KMS-11 (cell line): ENCODE results near the gene TNFRSF12A.

ENCODE experiments used
- H2AFZ ChIP-seq: fragments of 200-600 bp; sonication (generic); 2 replicates; pipeline ENCODE4 v1.6.1; 2016; ENCODE audit warnings: antibody characterized with exemption, mixed run types, low read depth
- H3K27ac ChIP-seq: fragments of 200-600 bp; sonication (generic); 2 replicates; pipeline ENCODE4 v1.6.1; 2016; ENCODE audit warnings: mild to moderate bottlenecking, mixed run types
- H3K27me3 ChIP-seq: fragments of 200-600 bp; sonication (generic); 2 replicates; pipeline ENCODE4 v1.6.1; 2017; ENCODE audit warnings: mild to moderate bottlenecking, low read depth, mixed run types, moderate library complexity; ENCODE audit not compliant: insufficient read depth
- H3K36me3 ChIP-seq: fragments of 200-600 bp; sonication (generic); 2 replicates; pipeline ENCODE4 v1.6.1; 2017; ENCODE audit warnings: mild to moderate bottlenecking, mixed run types; ENCODE audit not compliant: insufficient read depth
- H3K4me1 ChIP-seq: fragments of 200-600 bp; sonication (generic); 2 replicates; pipeline ENCODE4 v1.6.1; 2016; ENCODE audit warnings: mild to moderate bottlenecking, low read depth, mixed run types; ENCODE audit not compliant: poor library complexity, severe bottlenecking
- H3K4me2 ChIP-seq: fragments of 200-600 bp; sonication (generic); 2 replicates; pipeline ENCODE4 v1.7.0; 2016; ENCODE audit warnings: mild to moderate bottlenecking, mixed run types
- H3K4me3 ChIP-seq: fragments of 200-600 bp; sonication (generic); IDR thresholded peaks from 2 replicates; pipeline ENCODE4 v1.6.1; 2017; ENCODE audit warnings: low read depth, low read length, mixed read lengths; ENCODE audit not compliant: insufficient read depth
- H3K79me2 ChIP-seq: fragments of 200-600 bp; sonication (generic); 2 replicates; pipeline ENCODE4 v1.6.1; 2016; ENCODE audit warnings: low read depth, mixed run types; ENCODE audit not compliant: insufficient read depth
- H3K9ac ChIP-seq: fragments of 200-600 bp; sonication (generic); 2 replicates; pipeline ENCODE4 v1.6.1; 2016; ENCODE audit warnings: mild to moderate bottlenecking, mixed run types
- H4K20me1 ChIP-seq: fragments of 200-600 bp; sonication (generic); 2 replicates; pipeline ENCODE4 v1.6.1; 2016; ENCODE audit warnings: mild to moderate bottlenecking, mixed run types; ENCODE audit not compliant: insufficient read depth
- TF ChIP-seq, protein P1 (sequence below): fragments of 200-600 bp; sonication (generic); conservative IDR thresholded peaks from 2 replicates; pipeline ENCODE4 v1.6.1; 2017; ENCODE audit warnings: low read depth, mild to moderate bottlenecking, antibody characterized with exemption, low read length, moderate library complexity, mixed read lengths

Gene TNFRSF12A

DNA sequence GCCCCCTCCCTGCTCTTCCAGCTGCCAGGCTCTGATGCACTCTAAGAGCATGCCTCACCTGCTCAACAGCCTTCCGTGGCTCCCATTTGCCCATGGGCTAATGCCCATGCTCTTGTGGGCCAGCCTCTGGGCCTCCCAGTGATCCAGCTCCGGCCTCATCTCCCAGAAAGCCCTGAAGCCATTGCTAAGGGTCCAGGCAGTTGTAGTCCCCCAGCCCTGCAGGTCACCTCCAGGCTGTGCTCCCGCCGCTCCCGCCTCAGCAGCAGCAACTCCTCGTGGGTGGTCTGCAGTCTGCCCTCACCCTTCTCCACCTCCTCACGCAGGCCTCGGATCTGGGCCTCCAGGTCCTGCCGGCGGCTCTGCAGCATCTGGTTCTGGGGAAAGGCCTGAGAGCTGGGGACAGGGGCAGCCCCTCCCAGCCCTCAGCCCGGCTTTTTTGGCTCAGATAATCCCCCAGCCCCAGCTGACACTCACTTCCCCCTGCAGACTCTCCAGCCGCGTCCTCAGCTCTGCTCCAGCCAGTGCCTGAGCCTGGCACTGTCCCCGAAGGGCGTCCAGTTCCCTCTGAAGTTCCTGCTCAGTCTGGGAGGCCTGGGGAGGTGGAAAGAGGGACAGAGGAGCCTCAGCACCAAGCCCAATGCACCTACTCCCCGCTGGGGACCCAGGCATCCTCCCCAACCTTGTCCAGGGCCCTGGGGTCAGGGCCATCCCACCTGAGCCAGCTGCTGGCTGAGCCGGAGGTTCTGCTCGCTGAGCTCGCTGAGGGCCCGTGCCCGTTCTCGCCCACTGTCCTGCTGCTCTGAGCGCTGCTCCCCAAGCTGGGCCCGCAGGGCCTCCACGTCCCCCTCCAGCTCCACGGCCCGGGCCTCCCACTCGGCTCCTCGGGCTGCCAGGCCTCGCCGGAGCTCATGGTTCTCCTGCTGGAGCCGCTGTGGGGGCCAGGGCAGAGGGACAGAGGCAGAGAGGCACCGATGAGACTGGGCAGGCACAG lies 10.3 kb downstream of the TNFRSF12A start:
- TF ChIP-seq, protein P1, sequence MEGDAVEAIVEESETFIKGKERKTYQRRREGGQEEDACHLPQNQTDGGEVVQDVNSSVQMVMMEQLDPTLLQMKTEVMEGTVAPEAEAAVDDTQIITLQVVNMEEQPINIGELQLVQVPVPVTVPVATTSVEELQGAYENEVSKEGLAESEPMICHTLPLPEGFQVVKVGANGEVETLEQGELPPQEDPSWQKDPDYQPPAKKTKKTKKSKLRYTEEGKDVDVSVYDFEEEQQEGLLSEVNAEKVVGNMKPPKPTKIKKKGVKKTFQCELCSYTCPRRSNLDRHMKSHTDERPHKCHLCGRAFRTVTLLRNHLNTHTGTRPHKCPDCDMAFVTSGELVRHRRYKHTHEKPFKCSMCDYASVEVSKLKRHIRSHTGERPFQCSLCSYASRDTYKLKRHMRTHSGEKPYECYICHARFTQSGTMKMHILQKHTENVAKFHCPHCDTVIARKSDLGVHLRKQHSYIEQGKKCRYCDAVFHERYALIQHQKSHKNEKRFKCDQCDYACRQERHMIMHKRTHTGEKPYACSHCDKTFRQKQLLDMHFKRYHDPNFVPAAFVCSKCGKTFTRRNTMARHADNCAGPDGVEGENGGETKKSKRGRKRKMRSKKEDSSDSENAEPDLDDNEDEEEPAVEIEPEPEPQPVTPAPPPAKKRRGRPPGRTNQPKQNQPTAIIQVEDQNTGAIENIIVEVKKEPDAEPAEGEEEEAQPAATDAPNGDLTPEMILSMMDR = no peak
- peaks cover 29% of the 10 kb centered on the region for H3K4me1 ChIP-seq
- no peak overlapping the region for H2AFZ ChIP-seq
- H3K9ac ChIP-seq = no peak overlapping the region
- H3K36me3 ChIP-seq = no peaks in the 10 kb centered on the region
- no peak overlapping the region for H3K27ac ChIP-seq
- peaks cover 68% of the 10 kb centered on the region for H3K27me3 ChIP-seq
- H3K4me3 ChIP-seq = no peak overlapping the region
- H3K4me2 ChIP-seq = no peak overlapping the region
- H4K20me1 ChIP-seq = no peaks in the 10 kb centered on the region
- no peaks in the 10 kb centered on the region for H3K79me2 ChIP-seq

DNA sequence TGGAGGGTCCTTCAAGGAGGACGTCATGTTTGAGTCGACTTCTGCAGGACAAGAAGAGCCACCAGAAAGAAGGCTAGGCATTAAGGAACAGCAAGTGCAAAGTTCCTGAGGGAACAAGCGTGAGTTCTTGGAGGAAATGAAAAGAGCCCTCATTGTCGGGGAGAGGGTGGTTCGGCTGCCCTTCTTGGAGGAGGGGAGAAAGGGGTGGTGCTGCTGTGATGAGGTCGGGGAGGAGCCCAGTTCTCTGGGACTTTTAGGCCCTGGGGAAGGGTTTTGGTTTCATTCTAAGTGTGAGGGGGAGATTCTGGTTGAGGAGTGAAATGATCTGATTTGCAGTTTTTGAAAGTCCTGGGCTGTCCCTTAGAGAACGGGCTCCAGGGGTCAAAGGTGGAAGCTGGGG lies 12.5 kb downstream of the TNFRSF12A start:
- Histone ChIP-seq H3K27me3 (peaks cover 90% of the 10 kb centered on the region), H3K4me2 (peak overlapping the region; percentile 63)

DNA sequence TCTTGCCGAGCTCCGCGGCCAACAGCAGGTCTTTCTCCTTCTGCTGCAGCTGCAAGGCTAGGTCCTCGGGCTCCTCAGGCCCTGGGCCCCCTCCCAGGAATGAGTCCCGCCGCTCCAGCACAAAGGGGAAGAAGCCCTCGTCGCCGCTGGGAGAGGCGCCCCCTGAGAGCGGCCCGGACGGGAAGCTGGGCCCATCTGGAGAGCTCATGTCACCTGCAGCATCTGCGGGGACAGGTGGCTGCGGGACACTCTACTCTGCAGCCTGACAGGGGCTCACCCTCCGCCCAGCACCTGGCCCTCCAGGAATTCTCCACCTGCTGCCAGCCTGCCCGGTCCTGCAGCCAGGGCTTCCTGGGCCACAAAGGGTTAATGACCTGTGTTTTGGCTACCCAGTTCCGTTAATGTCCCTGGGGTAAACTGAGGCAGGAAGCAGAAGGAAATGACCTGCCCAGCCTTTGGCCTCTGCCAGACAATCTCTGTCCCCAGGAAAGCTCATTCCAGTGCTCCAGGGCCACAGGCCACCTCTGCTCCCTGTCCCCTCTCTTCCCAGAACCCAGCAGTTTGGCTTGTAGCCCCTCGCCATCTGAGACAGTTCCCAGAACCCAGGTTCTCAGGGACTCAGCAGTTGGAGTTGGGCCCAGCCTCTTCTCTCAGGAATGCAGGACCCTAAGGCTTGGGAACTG lies 15.3 kb downstream of the TNFRSF12A start:
- Histone ChIP-seq H3K9ac (no peak overlapping the region), H3K36me3 (no peaks in the 10 kb centered on the region), H3K79me2 (no peaks in the 10 kb centered on the region), H3K4me3 (no peak overlapping the region), H4K20me1 (no peaks in the 10 kb centered on the region), H3K27me3 (peaks cover 97% of the 10 kb centered on the region), H3K27ac (no peak overlapping the region), H3K4me2 (no peak overlapping the region; the same call in 1 of the 2 replicates), H3K4me1 (peaks cover 21% of the 10 kb centered on the region), H2AFZ (no peak overlapping the region)
- TF ChIP-seq, protein P1 = no peak

More for the DNA sequence above, 12.5 kb downstream of the TNFRSF12A start:
- H3K4me1 ChIP-seq = peaks cover 24% of the 10 kb centered on the region
- H3K36me3 ChIP-seq = no peaks in the 10 kb centered on the region
- no peak overlapping the region for H3K27ac ChIP-seq
- H4K20me1 ChIP-seq = no peaks in the 10 kb centered on the region
- H3K79me2 ChIP-seq = no peaks in the 10 kb centered on the region
- H3K9ac ChIP-seq = no peak overlapping the region
- no peak overlapping the region for H3K4me3 ChIP-seq
- TF ChIP-seq, protein P1 = no peak
- no peak overlapping the region for H2AFZ ChIP-seq

DNA sequence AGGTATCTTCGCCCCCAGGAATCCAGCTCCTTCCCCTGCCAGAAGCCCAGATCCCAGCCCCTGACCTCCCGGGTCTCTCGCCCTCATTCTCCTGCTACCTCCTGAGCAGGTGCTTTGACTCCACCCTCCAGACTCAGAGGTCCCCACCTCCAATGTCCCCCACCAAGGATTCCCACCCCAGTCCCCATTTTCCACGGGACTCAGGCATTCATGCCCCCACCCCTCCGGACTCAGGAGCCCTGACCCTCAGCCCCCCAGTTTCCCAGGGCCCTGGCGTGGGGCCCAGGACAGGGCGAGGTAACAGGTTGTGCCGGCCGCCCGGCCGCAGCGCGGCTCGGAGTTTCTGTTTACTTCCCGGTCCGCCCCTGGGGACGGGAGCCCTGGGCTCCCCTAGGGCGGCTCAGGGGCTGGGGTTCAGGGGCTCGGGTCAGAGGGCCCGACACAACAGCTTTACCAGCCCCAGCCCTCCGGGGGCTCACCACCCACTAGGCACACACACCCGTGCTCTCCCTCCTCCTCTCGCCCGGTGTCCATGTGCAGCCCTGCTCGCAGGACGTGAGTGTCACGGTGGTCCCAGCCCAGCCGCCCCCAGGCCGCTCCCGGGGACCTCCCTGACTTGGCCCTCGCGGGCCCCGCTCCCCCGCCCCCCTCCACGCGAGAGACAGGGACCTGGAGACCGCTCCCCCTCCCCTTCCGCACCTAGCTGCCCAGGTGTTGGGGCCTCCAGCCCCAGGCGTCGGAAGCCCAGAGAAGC lies 16.0 kb downstream of the TNFRSF12A start:
- H3K27ac ChIP-seq = no peak overlapping the region
- no peaks in the 10 kb centered on the region for H3K36me3 ChIP-seq
- peaks cover 97% of the 10 kb centered on the region for H3K27me3 ChIP-seq
- H3K4me1 ChIP-seq = peaks cover 21% of the 10 kb centered on the region
- H3K4me3 ChIP-seq = no peak overlapping the region
- H3K4me2 ChIP-seq = peak overlapping the region; percentile 27; the same call in 1 of the 2 replicates
- H4K20me1 ChIP-seq = no peaks in the 10 kb centered on the region
- TF ChIP-seq, protein P1 = no peak
- no peak overlapping the region for H3K9ac ChIP-seq
- H3K79me2 ChIP-seq = no peaks in the 10 kb centered on the region
- no peak overlapping the region for H2AFZ ChIP-seq
